IPS-20b (cell line): ENCODE measurements around the gene PLB1.

ENCODE experiments used
- H3K27ac ChIP-seq: one replicate; pipeline ENCODE4 v1.5.1; 2013; ENCODE audit warnings: low read length
- H3K27me3 ChIP-seq: 2 replicates; pipeline ENCODE4 v1.6.1; 2013; ENCODE audit warnings: mild to moderate bottlenecking, low read length, inconsistent platforms; ENCODE audit not compliant: insufficient read depth
- H3K36me3 ChIP-seq: 2 replicates; pipeline ENCODE4 v1.6.1; 2013; ENCODE audit warnings: low read depth, mild to moderate bottlenecking, inconsistent platforms, low read length, moderate library complexity; ENCODE audit not compliant: insufficient read depth
- H3K4me1 ChIP-seq: 2 replicates; pipeline ENCODE4 v1.6.1; 2013; ENCODE audit warnings: mild to moderate bottlenecking, control low read depth, inconsistent platforms, low read length, moderate library complexity; ENCODE audit not compliant: insufficient read depth
- H3K4me3 ChIP-seq: 2 replicates; pipeline ENCODE4 v1.5.1; 2013; ENCODE audit warnings: mild to moderate bottlenecking, low read length, inconsistent platforms
- H3K9ac ChIP-seq: 2 replicates; pipeline ENCODE4 v1.6.1; 2013; ENCODE audit warnings: low read depth, mild to moderate bottlenecking, inconsistent platforms, low read length, moderate library complexity
- H3K9me3 ChIP-seq: 2 replicates; pipeline ENCODE4 v1.6.1; 2013; ENCODE audit warnings: mild to moderate bottlenecking, low read depth, low read length, inconsistent platforms; ENCODE audit not compliant: insufficient read depth

Gene PLB1

DNA sequence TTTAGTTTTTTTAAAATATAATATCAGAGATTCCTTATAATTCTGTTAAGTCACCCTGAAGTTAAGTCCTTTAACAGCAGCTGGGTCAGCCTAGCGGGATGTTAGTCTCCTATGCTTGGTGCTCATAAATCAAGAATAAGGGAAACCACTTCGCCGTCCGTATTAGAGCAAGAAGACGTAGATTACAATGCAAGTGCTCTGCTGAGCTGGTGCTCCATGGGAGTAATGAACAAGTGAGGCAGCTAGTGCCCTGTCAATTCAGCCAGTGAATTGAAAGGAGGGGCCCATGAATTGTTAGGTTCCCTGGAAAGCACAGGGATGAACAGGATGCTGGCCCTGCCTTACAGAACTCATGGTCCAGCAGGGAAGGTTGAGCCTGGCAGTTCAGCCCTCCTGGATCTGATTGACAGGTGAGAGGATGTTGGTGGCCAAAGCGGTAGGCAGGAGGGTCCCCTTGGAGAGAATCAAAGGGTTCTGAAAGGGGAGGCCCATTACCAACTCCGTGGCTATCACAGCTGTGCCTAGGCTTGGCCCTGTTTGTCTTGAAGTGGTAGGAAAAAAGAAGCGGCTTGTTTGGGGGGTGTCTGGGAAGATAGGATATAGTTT, 30.8 kb downstream of the PLB1 start:
- Histone ChIP-seq H3K4me1 (no peaks in the 10 kb centered on the region), H3K27me3 (no peaks in the 10 kb centered on the region; the same call in 1 of the 2 replicates)

DNA sequence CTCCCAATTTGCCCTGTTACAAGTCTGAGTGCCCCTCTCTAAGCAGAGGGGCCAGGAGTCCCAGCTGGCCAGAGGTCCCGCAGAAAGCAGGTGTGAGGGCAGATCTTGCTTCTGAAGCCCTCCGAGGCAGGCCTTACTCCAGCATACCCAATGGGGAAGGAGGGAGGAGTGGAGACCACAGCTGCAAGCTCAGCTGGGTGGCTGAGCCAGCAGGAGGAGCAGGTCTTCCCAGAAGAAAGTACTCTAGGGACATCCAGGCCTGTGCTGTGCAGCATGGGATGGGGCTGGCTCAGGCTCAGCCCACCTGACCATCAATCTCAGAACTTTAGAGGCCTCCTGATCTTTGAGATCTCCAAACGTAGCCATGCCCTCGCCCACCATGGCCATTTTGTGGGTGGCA, 31.3 kb downstream of the PLB1 start:
- Histone ChIP-seq H3K9ac (no peak overlapping the region; the same call in 1 of the 2 replicates), H3K4me3 (no peak overlapping the region), H3K27ac (no peak overlapping the region), H3K4me1 (no peaks in the 10 kb centered on the region), H3K36me3 (no peaks in the 10 kb centered on the region), H3K9me3 (no peaks in the 10 kb centered on the region), H3K27me3 (no peaks in the 10 kb centered on the region; the same call in 1 of the 2 replicates)

More for the DNA sequence above, 30.8 kb downstream of the PLB1 start:
- Histone ChIP-seq H3K4me3 (no peak overlapping the region), H3K9ac (no peak overlapping the region), H3K9me3 (no peaks in the 10 kb centered on the region), H3K36me3 (no peaks in the 10 kb centered on the region), H3K27ac (no peak overlapping the region)

DNA sequence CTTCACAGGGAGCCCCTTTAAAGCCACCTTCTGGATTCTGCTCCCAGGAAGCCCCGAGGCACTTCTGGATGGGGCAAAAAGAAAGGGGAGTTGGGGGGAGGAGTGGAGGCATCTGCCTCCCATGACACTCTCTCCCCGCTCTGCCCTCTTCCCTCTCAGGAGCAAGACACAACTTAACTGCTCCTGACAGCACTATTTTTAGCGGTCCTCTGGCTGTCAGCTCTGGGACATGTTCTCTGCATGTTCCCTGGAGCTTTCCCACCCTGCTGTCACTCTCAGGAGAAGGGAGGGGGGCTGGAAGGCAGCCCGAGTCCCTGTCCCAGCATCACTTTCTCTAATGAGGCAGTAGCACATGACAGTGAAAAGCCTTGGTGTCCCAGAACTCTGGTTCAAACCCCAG, 32.3 kb downstream of the PLB1 start:
- H3K4me3 ChIP-seq = no peak overlapping the region
- no peak overlapping the region for H3K27ac ChIP-seq
- H3K36me3 ChIP-seq = no peaks in the 10 kb centered on the region
- H3K9ac ChIP-seq = no peak overlapping the region
- H3K9me3 ChIP-seq = no peaks in the 10 kb centered on the region
- H3K4me1 ChIP-seq = no peaks in the 10 kb centered on the region
- H3K27me3 ChIP-seq = 0 out of 2 replicates have a peak, but pooled peaks cover 7% of the 10 kb centered on the region

DNA sequence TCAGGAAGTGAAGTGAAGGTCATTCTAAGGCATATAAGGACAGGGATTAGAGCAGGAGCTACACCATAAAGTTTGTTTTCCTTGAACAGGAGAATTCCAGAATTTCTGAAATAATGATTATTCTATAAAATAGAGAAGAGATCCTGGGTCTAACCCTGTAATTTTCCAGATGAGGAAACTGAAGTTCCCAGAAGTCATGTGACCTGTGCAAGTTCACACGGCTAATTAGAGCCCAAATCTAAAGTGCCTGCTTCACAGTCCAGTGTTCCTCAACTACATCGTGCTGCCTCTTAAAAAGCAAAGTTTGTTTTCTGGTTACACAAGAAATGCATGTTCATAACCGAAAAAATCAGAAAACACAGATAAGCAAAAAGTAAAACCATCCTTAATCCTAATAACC, 34.9 kb downstream of the PLB1 start:
- Histone ChIP-seq H3K27me3 (0 out of 2 replicates have a peak, but pooled peaks cover 9% of the 10 kb centered on the region), H3K4me1 (no peaks in the 10 kb centered on the region), H3K36me3 (no peaks in the 10 kb centered on the region), H3K9me3 (no peaks in the 10 kb centered on the region), H3K4me3 (no peak overlapping the region), H3K27ac (no peak overlapping the region), H3K9ac (no peak overlapping the region)

DNA sequence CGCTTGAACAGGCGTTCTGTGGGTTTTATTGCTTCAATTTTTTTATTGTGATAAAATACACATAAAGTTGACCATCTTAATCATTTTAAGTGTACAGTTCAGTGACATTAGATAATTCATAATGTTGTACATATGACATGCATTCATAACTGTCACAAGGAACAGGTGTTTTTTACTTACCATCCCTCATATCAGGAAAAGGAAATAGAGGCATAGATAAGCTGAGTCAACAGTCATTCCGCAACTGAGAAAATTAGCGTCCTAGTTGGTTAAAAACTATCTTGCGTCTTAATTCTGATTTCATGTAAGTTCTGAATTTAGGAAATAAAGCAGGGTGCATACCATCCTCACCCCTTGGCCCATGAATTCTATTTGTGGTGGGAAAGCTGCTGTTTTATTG, 36.5 kb downstream of the PLB1 start:
- no peaks in the 10 kb centered on the region for H3K9me3 ChIP-seq
- no peaks in the 10 kb centered on the region for H3K36me3 ChIP-seq
- H3K27ac ChIP-seq = no peak overlapping the region
- H3K9ac ChIP-seq = no peak overlapping the region
- H3K4me1 ChIP-seq = no peaks in the 10 kb centered on the region
- H3K4me3 ChIP-seq = no peak overlapping the region
- 0 out of 2 replicates have a peak, but pooled peaks cover 9% of the 10 kb centered on the region for H3K27me3 ChIP-seq

DNA sequence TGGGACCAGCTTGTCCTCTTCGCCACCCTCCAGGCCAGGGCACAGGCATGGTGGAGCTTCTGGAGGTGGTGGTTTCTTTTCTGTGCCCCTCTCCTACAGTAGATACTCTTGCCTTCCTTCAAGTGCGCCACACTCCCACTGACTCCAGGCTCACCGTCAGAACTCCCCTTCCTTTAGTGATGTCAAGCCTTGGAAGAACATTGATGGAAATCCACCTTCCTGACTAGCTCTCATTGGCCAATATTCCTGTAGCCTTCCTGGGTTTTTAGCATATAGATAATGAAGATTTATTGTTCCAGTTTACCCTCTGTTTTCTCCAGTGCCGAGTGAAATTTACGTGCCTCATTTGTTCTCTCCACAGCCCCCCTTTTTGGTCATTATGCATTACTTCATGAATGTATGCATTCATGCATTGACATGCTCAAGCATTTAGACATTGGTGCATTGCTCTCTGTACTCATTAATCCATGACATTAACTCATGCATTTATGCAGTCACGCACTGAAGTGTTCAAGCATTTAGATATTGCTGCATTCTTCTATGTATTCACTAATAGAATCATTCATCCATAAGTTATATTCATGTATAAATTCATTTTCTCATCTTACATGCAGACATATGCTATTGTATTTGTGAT, 37.3 kb downstream of the PLB1 start:
- Histone ChIP-seq H3K36me3 (no peaks in the 10 kb centered on the region), H3K9ac (no peak overlapping the region), H3K4me3 (no peak overlapping the region), H3K9me3 (no peaks in the 10 kb centered on the region), H3K27ac (no peak overlapping the region), H3K4me1 (no peaks in the 10 kb centered on the region), H3K27me3 (0 out of 2 replicates have a peak, but pooled peaks cover 9% of the 10 kb centered on the region)

DNA sequence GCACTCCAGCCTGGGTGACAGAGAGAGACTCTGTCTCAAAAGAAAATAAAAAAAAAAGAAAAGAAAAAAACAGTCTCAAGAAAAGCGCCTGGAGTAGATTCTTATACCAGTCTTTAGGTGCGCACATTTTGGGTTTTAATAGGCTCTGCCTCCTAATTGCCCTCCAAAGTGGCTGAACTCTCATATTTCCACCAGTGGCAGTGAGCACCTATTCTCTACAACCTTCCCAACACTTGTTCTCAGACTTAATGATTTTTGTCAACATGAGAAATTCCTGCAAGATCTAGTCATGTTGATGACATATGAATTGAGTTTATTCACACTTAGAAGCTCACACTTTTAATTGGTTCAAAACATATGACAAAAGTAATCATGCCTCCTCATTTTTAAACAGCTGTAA, 39.0 kb downstream of the PLB1 start:
- H3K36me3 ChIP-seq = no peaks in the 10 kb centered on the region
- no peak overlapping the region for H3K27ac ChIP-seq
- H3K9ac ChIP-seq = no peak overlapping the region
- no peaks in the 10 kb centered on the region for H3K4me1 ChIP-seq
- no peaks in the 10 kb centered on the region for H3K9me3 ChIP-seq
- 0 out of 2 replicates have a peak, but pooled peaks cover 9% of the 10 kb centered on the region for H3K27me3 ChIP-seq
- H3K4me3 ChIP-seq = no peak overlapping the region

DNA sequence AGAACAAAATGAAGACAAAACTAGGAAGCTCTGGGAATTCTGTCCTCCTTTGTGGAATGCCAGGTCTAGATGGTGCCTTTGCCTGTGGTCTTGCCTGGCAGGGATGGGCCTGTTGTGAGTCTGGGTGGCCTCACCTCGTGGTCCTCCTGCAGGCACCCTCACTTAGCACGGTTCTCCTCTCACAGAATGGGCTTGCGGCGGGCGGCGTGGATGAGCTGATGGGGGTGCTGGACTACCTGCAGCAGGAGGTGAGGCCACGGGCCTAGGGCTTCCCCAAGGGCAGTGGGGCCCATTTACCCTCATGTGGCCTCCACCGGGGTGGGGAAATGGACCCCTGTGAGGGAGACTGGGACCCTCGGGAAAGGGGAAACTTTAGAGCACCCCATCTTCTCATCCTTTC, 42.3 kb downstream of the PLB1 start:
- H3K9ac ChIP-seq = no peak overlapping the region
- H3K27ac ChIP-seq = no peak overlapping the region
- H3K36me3 ChIP-seq = no peaks in the 10 kb centered on the region
- H3K4me1 ChIP-seq = no peaks in the 10 kb centered on the region
- H3K27me3 ChIP-seq = 0 out of 2 replicates have a peak, but pooled peaks cover 3% of the 10 kb centered on the region
- no peak overlapping the region for H3K4me3 ChIP-seq
- no peaks in the 10 kb centered on the region for H3K9me3 ChIP-seq

DNA sequence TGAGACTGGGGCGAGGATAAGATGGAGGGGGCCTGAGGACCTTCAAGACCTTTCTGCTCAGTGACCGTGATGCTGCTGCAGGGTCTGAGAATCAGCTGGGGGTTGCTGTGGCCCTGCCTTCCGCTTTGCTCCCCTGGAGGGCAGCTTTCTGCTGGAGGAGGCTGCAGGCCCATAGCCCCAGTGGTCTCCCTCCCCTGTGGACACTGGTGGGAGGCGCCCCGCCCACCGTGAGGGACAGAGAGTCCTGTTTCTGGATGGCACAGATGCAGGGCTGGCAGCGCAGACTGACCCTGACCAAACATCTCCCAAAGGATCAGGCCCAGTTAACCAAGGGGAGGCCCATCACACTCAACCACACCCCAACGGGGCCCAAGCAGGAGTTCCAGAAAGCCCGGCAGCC, 42.8 kb downstream of the PLB1 start:
- no peaks in the 10 kb centered on the region; the same call in 1 of the 2 replicates for H3K4me1 ChIP-seq
- no peak overlapping the region for H3K4me3 ChIP-seq
- H3K27ac ChIP-seq = no peak overlapping the region
- H3K36me3 ChIP-seq = no peaks in the 10 kb centered on the region
- H3K27me3 ChIP-seq = no peaks in the 10 kb centered on the region
- H3K9ac ChIP-seq = no peak overlapping the region
- H3K9me3 ChIP-seq = no peaks in the 10 kb centered on the region

DNA sequence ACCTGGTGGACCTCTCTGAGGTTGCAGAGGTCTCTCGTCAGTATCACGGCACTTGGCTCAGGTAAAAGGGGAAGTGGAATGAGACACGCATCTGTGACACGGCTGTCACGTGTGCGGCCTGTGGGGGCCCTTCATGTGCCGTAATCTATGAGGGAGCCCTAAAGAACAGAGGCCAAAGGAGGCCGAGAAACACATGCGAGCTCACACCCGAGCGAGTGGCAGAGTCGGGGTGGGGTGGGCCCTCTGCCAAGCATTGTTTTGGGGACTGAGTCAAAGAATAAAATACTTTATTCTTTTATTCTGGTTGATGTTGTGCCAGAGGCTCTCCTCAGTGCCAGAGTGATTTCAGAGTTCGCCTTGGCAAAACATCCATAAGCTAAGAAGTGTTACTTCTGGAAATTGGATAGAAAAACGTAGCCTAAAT, 43.3 kb downstream of the PLB1 start:
- Histone ChIP-seq H3K27ac (no peak overlapping the region), H3K36me3 (no peaks in the 10 kb centered on the region), H3K4me3 (no peak overlapping the region), H3K9me3 (no peaks in the 10 kb centered on the region), H3K27me3 (no peaks in the 10 kb centered on the region), H3K4me1 (no peaks in the 10 kb centered on the region; the same call in 1 of the 2 replicates), H3K9ac (no peak overlapping the region)

DNA sequence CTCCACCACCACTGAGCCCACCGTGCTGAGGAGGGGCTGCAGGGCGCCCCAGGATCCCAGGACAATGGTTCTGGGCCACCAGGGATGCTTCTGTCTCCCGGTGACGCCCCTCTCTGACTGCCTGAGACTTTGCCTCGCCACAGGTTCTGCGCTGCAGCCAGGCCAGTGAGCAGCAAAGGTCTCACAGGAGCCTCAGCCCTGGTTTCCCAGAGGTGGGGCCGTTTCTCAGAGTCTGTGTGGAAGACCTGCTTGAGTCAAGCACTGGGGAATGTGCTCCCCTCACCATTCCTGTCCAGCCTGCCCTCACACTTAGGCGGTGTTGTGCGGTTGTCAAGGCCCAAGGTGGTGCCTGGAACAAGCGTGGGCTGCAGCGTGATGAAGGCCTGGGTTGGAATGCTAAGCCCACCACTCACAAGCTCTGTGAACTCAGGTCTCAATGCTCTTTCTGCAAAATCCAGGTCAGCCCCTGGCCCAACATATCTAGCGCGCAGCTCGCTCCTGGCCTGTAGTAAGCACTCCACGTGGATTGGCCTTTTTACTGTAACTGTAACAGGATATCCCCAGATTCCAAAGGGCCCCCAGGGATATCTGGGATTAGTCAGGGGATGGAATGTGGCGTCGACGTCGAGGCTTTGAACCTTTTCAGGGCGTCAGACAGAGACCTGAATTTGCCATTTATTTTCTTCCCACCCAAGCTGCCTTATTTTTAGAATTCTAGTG, 47.6 kb downstream of the PLB1 start:
- Histone ChIP-seq H3K4me3 (no peak overlapping the region), H3K9ac (no peak overlapping the region), H3K36me3 (no peaks in the 10 kb centered on the region), H3K27me3 (no peaks in the 10 kb centered on the region), H3K27ac (no peak overlapping the region), H3K9me3 (no peaks in the 10 kb centered on the region), H3K4me1 (no peaks in the 10 kb centered on the region; the same call in 1 of the 2 replicates)

DNA sequence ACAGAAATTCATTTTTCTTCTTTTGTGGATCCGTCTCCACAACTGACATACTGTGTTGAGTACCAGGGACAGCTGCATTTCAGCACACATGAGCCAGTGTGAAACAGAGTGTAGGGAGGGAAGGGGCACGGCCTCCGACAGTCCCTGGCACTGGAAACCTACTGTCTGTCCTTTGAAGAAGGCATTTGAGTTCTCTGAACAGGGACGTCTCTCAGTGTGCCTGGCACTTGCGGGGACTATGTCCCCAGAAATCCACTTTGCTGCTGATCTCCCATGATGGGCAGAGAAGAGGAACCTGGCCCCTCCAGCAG, 48.1 kb downstream of the PLB1 start:
- Histone ChIP-seq H3K4me3 (no peak overlapping the region), H3K4me1 (no peaks in the 10 kb centered on the region; the same call in 1 of the 2 replicates), H3K27ac (no peak overlapping the region), H3K9ac (no peak overlapping the region), H3K9me3 (no peaks in the 10 kb centered on the region), H3K27me3 (no peaks in the 10 kb centered on the region), H3K36me3 (no peaks in the 10 kb centered on the region)
